Adipocyte (in vitro differentiated cells): Measurements from ENCODE around the gene SPATA45.
A peak's percentile ranks its signal among the peaks of the same experiment; 100 is the strongest.

Source experiments
- DNase-seq: peaks from one replicate; pipeline ENCODE4 v3.0.0-alpha.2; 2015; ENCODE audit warnings: low read depth
- H3K27me3 ChIP-seq: replicated peaks from 2 replicates; pipeline ENCODE4 v1.7.0; 2013; ENCODE audit warnings: mild to moderate bottlenecking, low read length, moderate library complexity; ENCODE audit not compliant: control insufficient read depth, insufficient read depth
- H3K36me3 ChIP-seq: 2 replicates; pipeline ENCODE4 v1.7.0; 2013; ENCODE audit warnings: low read length, mild to moderate bottlenecking, moderate library complexity; ENCODE audit not compliant: control insufficient read depth, insufficient read depth, severe bottlenecking
- H3K4me1 ChIP-seq: 2 replicates; pipeline ENCODE4 v1.7.0; 2013; ENCODE audit warnings: mild to moderate bottlenecking, low read length, moderate library complexity; ENCODE audit not compliant: control insufficient read depth, insufficient read depth
- H3K4me3 ChIP-seq: 2 replicates; pipeline ENCODE4 v1.7.0; 2013; ENCODE audit warnings: mild to moderate bottlenecking, low read length, moderate library complexity
- H3K9ac ChIP-seq: 2 replicates; pipeline ENCODE4 v1.7.0; 2013; ENCODE audit warnings: mild to moderate bottlenecking, low read length, moderate library complexity
- H3K9me3 ChIP-seq: 2 replicates; pipeline ENCODE4 v1.7.0; 2013; ENCODE audit warnings: mild to moderate bottlenecking, low read length, moderate library complexity; ENCODE audit not compliant: control insufficient read depth

The SPATA45 gene

GRCh38 chr1:212827831-212828278 lies 19.6 kb downstream of the SPATA45 start:
- H3K27me3 ChIP-seq = peaks cover 3% of the 10 kb centered on the region
- H3K9ac ChIP-seq = no peak overlapping the region
- H3K36me3 ChIP-seq = no peaks in the 10 kb centered on the region
- H3K9me3 ChIP-seq = peaks cover 19% of the 10 kb centered on the region
- no peak overlapping the region for H3K4me3 ChIP-seq
- DNase-seq = no peak
- no peaks in the 10 kb centered on the region for H3K4me1 ChIP-seq

DNA sequence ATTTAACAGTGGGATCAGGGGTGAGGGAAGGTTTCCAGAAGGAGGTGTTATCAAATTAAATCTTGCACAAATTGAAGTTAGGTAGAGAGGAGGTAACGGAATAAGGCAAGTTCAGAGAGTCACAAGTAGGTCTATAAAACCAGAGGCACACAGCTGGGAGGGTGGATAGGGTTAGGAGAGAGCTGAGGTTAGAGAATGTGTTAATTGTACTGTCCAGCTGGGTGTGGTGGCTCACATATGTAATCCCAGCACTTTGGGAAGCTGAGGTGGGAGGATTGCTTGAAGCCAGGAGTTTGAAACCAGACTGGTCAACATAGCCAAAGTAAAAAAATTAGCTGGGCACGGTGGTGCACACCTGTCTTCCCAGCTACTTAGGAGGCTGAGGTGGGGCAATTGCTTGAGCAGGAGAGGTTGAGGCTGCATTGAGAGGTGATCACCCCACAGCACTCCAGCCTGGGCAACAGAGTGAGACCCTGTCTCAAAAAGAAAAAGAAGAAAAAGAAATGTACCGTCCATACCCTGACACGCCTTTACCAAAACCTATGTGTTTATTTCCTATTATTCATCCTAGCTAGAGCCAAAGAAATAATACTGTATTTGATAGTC lies 20.2 kb downstream of the SPATA45 start:
- Histone ChIP-seq H3K4me1 (no peaks in the 10 kb centered on the region), H3K9me3 (peaks cover 19% of the 10 kb centered on the region), H3K36me3 (no peaks in the 10 kb centered on the region), H3K9ac (no peak overlapping the region), H3K27me3 (peaks cover 3% of the 10 kb centered on the region), H3K4me3 (no peak overlapping the region)
- DNase-seq = no peak

- Histone ChIP-seq H3K9me3 (peaks cover 19% of the 10 kb centered on the region), H3K4me3 (no peak overlapping the region), H3K9ac (no peak overlapping the region), H3K4me1 (no peaks in the 10 kb centered on the region), H3K27me3 (peaks cover 3% of the 10 kb centered on the region), H3K36me3 (no peaks in the 10 kb centered on the region)
- no peak for DNase-seq
Observed at GRCh38 chr1:212825798-212826452, 21.5 kb downstream of the SPATA45 start.

DNA sequence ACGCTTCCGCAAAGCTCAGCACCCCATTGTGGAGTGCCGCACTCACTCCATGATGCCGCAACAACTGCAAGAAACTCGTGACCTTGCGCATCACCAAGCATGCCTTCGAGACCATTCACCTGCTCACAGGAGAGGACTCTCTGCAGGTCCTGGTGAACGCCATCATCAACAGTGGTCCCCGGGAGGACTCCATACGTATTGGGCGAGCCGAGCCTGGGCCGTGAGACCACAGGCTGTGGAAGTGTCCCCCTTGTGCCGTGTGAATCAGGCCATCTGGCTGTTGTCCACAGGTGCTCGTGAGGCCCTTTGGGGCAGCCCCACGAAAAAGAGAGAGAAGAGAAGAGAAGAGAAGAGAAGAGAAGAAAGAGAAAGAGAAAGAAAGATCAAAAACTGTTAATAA lies 23.2 kb downstream of the SPATA45 start:
- no peaks in the 10 kb centered on the region for H3K36me3 ChIP-seq
- no peaks in the 10 kb centered on the region for H3K4me1 ChIP-seq
- H3K9me3 ChIP-seq = peaks cover 19% of the 10 kb centered on the region
- H3K9ac ChIP-seq = no peak overlapping the region
- no peak overlapping the region for H3K4me3 ChIP-seq
- H3K27me3 ChIP-seq = peaks cover 3% of the 10 kb centered on the region
- DNase-seq = no peak

- no peak overlapping the region for H3K4me3 ChIP-seq
- H3K27me3 ChIP-seq = peaks cover 3% of the 10 kb centered on the region
- no peaks in the 10 kb centered on the region for H3K36me3 ChIP-seq
- no peak for DNase-seq
- H3K4me1 ChIP-seq = no peaks in the 10 kb centered on the region
- H3K9ac ChIP-seq = no peak overlapping the region
- H3K9me3 ChIP-seq = peaks cover 19% of the 10 kb centered on the region
Observed at GRCh38 chr1:212822956-212823355, 24.5 kb downstream of the SPATA45 start.

- H3K27me3 ChIP-seq = no peaks in the 10 kb centered on the region
- H3K9me3 ChIP-seq = peaks cover 13% of the 10 kb centered on the region
- no peak for DNase-seq
- no peaks in the 10 kb centered on the region for H3K36me3 ChIP-seq
- H3K9ac ChIP-seq = no peak overlapping the region
- H3K4me3 ChIP-seq = no peak overlapping the region
- H3K4me1 ChIP-seq = peaks cover 12% of the 10 kb centered on the region
Observed at GRCh38 chr1:212820969-212821368, 26.5 kb downstream of the SPATA45 start.

- Histone ChIP-seq H3K27me3 (no peaks in the 10 kb centered on the region), H3K4me3 (no peak overlapping the region), H3K9ac (no peak overlapping the region), H3K36me3 (peaks cover 3% of the 10 kb centered on the region), H3K9me3 (peaks cover under 1% of the 10 kb centered on the region), H3K4me1 (peaks cover 13% of the 10 kb centered on the region)
- peak; percentile 4 for DNase-seq
Observed at GRCh38 chr1:212819726-212820125, 27.7 kb downstream of the SPATA45 start.

GRCh38 chr1:212816567-212817278 lies 30.7 kb downstream of the SPATA45 start:
- peaks cover 13% of the 10 kb centered on the region for H3K4me1 ChIP-seq
- no peaks in the 10 kb centered on the region for H3K27me3 ChIP-seq
- no peak overlapping the region for H3K9ac ChIP-seq
- peaks cover 19% of the 10 kb centered on the region for H3K36me3 ChIP-seq
- H3K4me3 ChIP-seq = no peak overlapping the region
- H3K9me3 ChIP-seq = no peaks in the 10 kb centered on the region
- DNase-seq = peak; percentile 22

GRCh38 chr1:212814537-212815334 lies 32.7 kb downstream of the SPATA45 start:
- Histone ChIP-seq H3K36me3 (peaks cover 19% of the 10 kb centered on the region), H3K4me3 (no peak overlapping the region), H3K9me3 (no peaks in the 10 kb centered on the region), H3K4me1 (peaks cover 13% of the 10 kb centered on the region), H3K9ac (no peak overlapping the region), H3K27me3 (no peaks in the 10 kb centered on the region)
- DNase-seq = peak; percentile 46

- Histone ChIP-seq H3K9me3 (no peaks in the 10 kb centered on the region), H3K4me1 (peaks cover 2% of the 10 kb centered on the region), H3K9ac (peak overlapping the region; percentile 51), H3K36me3 (peaks cover 50% of the 10 kb centered on the region), H3K27me3 (no peaks in the 10 kb centered on the region), H3K4me3 (no peak overlapping the region)
- no peak for DNase-seq
Observed at GRCh38 chr1:212805767-212806166, 41.7 kb downstream of the SPATA45 start.

GRCh38 chr1:212797681-212798080 lies 49.8 kb downstream of the SPATA45 start:
- H3K36me3 ChIP-seq = peaks cover 67% of the 10 kb centered on the region
- H3K9me3 ChIP-seq = no peaks in the 10 kb centered on the region
- H3K4me3 ChIP-seq = no peak overlapping the region
- H3K27me3 ChIP-seq = no peaks in the 10 kb centered on the region
- H3K4me1 ChIP-seq = peaks cover 8% of the 10 kb centered on the region
- no peak overlapping the region for H3K9ac ChIP-seq
- DNase-seq = no peak
